HG03060 (cell line): ENCODE results near the gene OFD1.

ENCODE experiments used
- ATAC-seq: cut with Tn5 transposase; IDR thresholded peaks from one replicate; pipeline ENCODE4 v1.9.1; 2021; ENCODE audit warnings: low read depth, moderate number of reproducible peaks; ENCODE audit not compliant: unreplicated experiment

The OFD1 gene

DNA sequence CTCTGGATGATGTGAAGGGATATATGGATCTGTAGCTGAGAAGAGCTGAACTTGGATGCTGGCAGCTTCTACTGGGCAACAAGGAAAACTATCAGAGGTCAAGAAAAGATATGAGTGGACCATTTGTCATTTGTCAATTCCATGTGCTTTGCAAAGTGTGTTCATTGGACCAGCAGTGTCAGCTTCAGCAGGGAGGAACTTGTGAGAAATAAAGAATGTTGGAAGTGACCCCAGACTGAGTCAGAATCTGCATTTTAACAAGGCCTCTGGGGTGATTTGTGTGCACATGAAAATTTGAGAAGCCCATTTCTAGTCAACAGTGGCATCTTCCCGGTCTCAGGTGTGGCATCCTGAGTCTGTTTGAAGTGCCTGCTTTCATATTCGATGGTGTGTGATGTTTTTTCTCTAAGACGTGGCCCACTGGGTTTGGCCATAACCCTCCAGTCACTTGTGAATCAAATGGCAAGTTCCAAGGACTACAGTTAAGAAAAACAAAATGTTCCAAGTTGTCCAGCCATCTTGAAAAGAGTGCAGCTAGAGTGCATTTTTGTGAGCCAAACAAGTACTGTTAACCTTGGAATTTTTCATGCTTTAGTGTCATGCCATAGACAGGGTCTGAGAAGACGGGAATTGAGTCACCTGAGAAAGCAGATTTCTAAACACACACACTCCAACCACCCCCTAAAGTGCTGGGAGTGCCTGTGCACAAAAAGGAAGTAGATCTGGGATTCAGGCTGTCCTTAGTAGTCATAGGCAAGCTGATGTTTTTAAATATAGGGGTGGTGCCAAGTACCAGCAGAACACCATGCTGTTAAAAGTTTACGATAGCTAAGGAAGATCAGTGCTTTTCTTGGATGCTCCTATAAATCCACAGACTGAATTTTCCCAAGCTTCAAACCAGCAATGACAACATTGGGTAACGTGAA, 55.9 kb downstream of the OFD1 start:
- no peak for ATAC-seq

DNA sequence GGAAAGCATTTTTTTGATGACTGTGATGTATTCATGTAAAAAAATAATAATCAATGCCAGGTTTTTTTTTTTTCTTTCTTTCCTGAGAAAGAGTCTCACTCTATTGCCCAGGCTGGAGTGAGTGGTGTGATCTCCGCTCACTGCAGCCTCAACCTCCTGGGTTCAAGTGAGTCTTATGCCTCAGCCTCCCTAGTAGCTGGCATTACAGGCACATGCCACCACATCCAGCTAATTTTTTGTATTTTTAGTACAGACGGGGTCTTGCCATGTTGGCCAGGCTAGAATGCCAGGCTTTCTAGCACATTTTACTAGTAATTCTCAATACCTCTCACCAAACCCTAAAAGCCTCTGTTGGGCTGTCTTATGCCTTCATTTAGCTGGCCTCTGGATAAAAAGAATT, 56.6 kb downstream of the OFD1 start:
- no peak for ATAC-seq

DNA sequence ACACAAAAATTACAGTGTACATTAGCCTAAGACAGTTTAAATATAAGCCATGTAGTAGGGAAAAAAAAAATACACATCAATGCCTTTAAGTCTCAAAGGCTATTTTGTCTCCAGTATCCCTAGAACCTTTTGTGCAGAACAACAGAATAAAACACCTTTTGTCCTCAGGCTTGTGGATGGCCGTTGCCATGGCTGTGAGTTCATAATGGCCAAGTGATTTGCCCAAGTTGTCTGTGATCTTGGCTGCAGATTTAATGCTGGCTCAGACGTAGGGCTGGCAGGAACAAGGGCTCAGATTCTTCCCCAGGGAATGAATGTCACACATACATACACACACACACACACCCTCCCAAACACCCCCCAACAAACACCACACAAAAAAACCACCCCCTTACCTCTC, 57.0 kb downstream of the OFD1 start:
- no peak for ATAC-seq

DNA sequence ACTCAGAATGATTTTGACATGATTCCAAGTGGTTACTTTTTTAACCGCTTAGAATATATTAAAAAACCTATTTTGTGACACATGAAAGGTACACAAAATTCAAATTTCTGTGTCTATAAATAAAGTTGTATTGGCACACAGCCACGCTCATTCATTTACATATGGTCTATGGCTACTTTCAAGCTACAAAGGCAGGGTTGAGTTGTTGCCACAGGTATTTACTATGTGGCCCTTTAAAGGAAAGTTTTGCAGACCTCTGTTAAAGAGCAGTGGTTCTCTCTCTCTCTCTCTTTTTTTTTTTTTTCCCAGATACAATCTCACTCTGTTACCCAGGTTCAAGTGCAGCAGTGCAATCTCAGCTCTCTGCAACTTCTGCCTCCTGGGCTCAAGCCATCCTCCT, 59.3 kb downstream of the OFD1 start:
- ATAC-seq: no peak

DNA sequence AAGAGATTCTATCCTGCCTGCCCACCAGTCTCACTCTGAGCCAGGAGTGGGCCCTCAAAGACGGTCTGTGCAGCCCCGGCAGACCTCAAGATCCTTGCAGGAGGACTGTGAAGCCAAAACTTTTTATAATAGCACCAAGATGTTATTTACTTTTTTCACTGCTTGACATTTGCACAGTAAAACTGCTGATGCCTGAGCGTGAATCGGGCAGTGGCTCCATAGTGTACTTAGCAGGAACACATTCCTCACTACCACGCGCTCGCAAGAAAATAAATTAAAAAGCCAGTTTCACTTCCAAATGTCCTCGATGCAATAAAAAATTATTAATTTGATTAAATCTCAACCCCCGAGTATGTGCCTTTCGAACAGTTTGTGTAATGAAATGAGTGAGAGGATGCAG, 59.9 kb downstream of the OFD1 start:
- ATAC-seq: no peak

DNA sequence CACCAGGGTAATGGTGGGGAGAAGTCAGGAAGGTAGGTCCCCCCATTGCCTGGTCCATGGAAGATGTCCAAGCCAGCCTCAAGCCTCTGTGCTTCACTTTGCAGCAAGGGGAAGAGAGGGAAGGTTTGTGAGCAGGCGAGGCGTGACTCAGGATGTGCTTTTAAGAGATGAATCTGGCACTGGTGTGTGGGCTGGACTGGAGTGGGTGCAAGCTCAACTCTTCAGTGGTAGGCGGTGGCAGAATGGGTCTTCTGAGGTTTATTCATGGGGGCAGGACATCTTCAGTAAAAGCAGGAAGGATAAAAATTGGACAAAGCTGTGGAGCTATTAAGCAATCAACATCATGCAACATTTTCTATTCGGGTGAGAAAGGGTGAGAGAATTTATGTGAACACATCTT, 63.0 kb downstream of the OFD1 start:
- ATAC-seq: no peak

DNA sequence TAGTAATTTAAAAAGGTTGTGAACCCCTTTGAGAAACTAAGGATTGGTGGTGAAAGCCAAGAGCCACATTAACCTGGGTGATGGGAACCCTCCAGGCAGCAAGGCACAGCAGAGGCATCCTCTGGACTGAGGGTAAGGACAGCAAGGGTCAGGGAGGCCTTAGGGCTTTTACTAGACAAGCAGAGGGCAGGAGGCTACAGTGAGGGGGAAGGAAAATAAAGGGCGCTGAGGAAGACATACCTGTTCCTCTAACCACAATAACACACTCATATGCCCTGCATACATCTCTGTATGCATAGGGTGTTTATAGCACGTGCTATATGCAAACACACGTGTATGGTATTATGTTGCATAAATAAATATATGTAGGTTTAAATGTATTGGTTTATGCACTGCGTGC, 63.6 kb downstream of the OFD1 start:
- ATAC-seq: no peak

DNA sequence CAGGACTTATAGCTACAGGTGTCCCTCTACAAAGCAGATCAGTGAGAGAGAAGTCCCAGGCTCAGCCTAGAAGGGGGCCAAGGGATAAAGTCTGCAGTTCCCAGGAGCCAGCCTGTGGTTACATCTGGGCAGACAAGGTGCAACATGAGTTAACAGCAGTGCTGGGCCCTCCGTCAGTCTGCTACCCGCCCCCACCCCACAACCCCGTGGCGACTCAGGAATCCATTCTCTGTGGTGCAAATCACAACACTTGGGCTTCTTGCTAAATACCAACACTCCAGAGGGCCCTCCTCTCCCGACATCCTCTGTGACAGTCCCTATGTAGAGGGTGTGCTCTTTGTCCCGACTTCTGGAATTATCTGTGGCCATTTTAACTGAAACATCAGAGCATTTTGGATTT, 68.6 kb downstream of the OFD1 start:
- ATAC-seq: no peak

DNA sequence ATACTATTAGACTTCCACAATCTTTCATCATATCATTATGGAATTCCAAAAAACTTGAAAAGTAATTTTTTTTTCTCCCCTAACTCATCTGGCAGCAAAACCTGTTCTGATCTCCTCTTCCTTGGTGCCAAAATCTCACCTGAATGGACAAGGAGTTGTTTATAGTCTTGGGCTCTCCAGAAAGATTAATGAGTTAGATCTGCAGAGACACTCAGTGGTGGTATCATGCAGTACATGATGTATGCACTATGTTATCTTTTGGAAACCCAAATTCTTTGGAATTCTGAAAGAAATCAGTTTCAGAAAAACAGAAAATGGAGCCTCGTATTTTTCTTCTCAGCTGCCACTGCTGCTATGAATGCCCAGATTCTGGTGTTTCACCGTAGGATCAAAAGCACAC, 70.7 kb downstream of the OFD1 start:
- ATAC-seq: no peak

DNA sequence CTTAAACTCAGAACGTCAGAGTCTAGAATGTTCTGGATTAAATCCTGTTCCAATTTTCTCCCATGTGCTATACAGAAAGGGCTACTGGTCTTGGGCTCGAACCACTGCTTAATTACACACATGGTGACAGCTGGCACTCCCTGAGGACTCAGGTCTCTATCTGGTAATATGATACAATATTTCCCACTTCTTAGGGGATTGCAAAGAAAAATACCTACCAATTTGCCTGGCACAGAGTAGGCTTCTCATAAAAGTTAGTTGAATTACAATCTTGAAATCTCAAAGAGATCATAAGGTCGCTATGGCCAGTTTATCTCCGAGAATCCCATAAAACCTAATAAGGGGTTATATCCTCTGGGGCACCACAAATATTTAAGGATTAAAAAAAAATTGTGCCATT, 73.7 kb downstream of the OFD1 start:
- ATAC-seq: no peak

DNA sequence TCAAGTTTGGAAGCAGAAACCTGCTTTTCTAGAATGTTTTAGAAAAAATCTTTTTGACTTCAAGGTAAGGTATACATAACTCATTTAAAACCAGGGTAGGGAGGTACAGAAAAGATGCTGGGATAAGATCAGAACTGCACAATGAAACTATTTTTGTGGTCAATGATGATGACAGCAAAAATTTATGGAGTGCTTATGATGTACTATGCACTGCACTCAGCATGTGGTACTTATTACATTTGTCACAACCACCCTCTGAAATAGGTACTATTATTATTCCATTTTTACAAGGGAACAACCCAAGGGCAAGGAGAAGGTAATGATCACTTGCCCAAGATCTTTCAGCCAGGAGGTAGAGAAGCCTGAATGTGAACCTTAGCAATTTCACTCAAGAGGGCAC, 74.3 kb downstream of the OFD1 start:
- ATAC-seq: no peak

DNA sequence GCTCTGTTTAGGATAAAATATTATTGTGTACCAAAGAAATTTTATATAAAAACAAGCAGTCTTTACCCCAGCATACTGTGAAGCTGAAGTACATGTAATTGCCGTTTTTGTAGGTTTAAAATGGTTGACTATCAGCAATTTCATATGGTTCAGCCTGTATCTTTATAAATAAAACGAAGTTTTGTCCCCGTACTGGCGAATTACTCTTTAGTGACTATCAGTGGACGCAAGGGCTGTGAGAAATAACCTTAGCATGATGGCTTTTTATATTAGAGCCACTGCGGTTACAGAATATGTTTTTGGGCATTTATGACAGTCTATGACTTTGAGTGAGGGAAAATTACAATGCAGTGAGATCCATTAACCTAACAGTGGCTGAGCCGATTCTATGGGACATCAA, 81.1 kb downstream of the OFD1 start:
- ATAC-seq: no peak

DNA sequence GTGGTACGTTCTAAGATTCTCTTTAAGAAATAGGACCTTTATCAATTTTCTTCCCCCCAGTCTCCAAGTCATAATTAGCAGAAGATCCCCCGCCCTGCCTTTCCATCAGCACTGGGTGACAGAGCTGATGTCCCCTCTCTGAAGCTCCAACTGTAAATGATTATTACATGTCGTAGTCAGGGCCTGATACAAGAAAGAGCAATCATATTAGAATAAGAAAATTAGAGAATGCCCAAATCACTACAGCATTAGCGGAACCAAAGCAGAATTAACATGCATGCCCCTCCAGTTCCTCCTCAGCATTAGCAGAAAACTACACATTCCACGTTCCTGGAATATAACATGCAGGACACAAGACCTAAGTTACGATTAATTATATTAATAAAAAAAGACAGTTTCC, 81.6 kb downstream of the OFD1 start:
- ATAC-seq: no peak

DNA sequence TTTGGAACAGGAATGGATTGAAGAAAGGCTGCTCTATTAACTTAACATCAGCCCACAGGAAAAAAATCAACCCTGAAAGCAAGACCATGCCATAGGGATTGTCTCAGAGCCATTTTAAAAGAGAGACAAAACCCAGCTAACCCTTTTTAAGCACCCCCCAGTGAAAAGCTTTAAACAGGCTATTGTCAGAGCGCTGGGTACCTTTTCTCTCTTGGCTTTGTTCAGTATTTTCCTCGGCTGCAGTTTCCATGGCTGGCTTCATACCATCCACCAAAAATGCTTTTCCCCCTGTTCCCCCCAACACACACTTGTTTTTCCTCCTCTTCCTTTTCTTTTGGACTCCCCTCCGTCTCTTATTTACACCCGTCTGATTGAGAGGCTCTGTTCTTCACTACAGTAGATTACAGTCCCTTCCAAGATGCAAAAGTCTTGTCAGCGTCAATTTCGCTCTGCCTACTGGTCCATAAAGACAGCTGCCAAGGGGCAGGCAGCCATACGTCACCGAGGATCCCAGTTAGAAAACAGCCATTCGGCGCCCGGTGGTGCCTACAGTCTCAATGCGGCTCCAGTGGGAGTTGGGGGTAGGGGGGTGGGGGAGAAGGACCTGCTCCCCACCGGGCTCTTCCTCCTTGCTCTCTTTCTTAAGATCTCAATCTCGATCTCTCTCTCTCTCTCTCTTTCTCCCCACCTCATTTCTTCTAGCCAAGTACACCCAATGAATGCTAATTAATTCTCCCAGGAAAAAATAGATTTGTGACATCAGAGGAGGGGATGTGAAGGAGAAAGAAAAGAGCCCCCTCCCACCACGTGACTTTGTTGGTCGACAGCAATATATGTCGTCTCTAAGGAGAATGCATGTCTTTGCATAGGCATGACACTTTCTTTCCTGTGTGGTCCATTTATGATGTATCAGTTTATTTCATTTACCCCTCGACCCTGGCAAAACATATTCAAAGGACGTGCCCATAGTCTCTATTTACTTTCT, 82.4 kb downstream of the OFD1 start, which contains the start of gene GPM6B:
GPM6B (minus strand) TSS at position 451 of the 985 bp plus-strand sequence; CDS start at position 262, 189 bp downstream.
- no peak for ATAC-seq
